ENCODE data around the gene NCOA6. TPM values are rescaled to one million over a fixed set of nuclear protein-coding genes. Genes with fewer than 3 reads are reported as not detected.

Gene NCOA6
- total RNA-seq, result 17.1 TPM
- long read RNA-seq, partial matches to known transcripts, result 5 of 13 reads
- long read RNA-seq, other reads (novel, unspliced or antisense), result 7 of 13 reads

- peak; percentile 85 for ATAC-seq
- DNase-seq, result peak; percentile 93
- intact Hi-C loops (cut with micrococcal nuclease), result no loop called here
Observed at GRCh38 chr20:34825530-34826362, at the start of gene NCOA6. Gene NCOA6, minus strand, starts transcription at chr20:34825651. Its CDS starts 43,296 bp downstream, at chr20:34782355.

GRCh38 chr20:34874094-34874654 lies 48.7 kb upstream of the NCOA6 start:
- ATAC-seq, result peak; percentile 55
- peak; percentile 67 for DNase-seq
- intact Hi-C loops (cut with micrococcal nuclease), result loop anchor here (2.0 kb wide), 1 partner anchor 83 kb away; no protein-coding TSS in a partner anchor

- DNase-seq (no peak), ATAC-seq (no peak)
- intact Hi-C loops (cut with micrococcal nuclease), result loop anchor here (2.0 kb wide), 1 partner anchor 83 kb away; no protein-coding TSS in a partner anchor
Observed at GRCh38 chr20:34873583-34874093, 48.2 kb upstream of the NCOA6 start.

GRCh38 chr20:34872622-34873224 lies 47.3 kb upstream of the NCOA6 start, which contains the start of gene GGT7:
Gene GGT7, minus strand, starts transcription at chr20:34872856. Its CDS starts 41 bp downstream, at chr20:34872815.
- intact Hi-C loops (cut with micrococcal nuclease), result no loop called here
- peak; percentile 91 for DNase-seq

GRCh38 chr20:34871966-34872621 lies 46.6 kb upstream of the NCOA6 start:
- intact Hi-C loops (cut with micrococcal nuclease), result no loop called here
- DNase-seq (no peak), ATAC-seq (no peak)

More at GRCh38 chr20:34872622-34873224, 47.3 kb upstream of the NCOA6 start, which contains the start of gene GGT7:
- peak; percentile 66 for ATAC-seq

GRCh38 chr20:34871320-34871926 lies 46.0 kb upstream of the NCOA6 start:
- ATAC-seq, result no peak
- intact Hi-C loops (cut with micrococcal nuclease), result no loop called here

GRCh38 chr20:34864216-34864615 lies 38.8 kb upstream of the NCOA6 start:
- intact Hi-C loops (cut with micrococcal nuclease), result no loop called here
- DNase-seq (no peak), ATAC-seq (no peak)

More at GRCh38 chr20:34871320-34871926, 46.0 kb upstream of the NCOA6 start:
- no peak for DNase-seq

- intact Hi-C loops (cut with micrococcal nuclease), result no loop called here
Observed at GRCh38 chr20:34863421-34863965, 38.0 kb upstream of the NCOA6 start.

GRCh38 chr20:34862724-34863123 lies 37.3 kb upstream of the NCOA6 start:
- ATAC-seq (no peak), DNase-seq (no peak)
- intact Hi-C loops (cut with micrococcal nuclease), result no loop called here

More at GRCh38 chr20:34863421-34863965, 38.0 kb upstream of the NCOA6 start:
- ATAC-seq (peak; percentile 16), DNase-seq (no peak)

- DNase-seq (no peak), ATAC-seq (no peak)
- intact Hi-C loops (cut with micrococcal nuclease), result no loop called here
Observed at GRCh38 chr20:34861386-34862084, 36.1 kb upstream of the NCOA6 start.

- ATAC-seq, result no peak
- intact Hi-C loops (cut with micrococcal nuclease), result no loop called here
- DNase-seq, result no peak
Observed at GRCh38 chr20:34859826-34860545, 34.5 kb upstream of the NCOA6 start.

- no peak for DNase-seq
- no peak for ATAC-seq
- intact Hi-C loops (cut with micrococcal nuclease), result no loop called here
Observed at GRCh38 chr20:34859367-34859766, 33.9 kb upstream of the NCOA6 start.

GRCh38 chr20:34852298-34852697 lies 26.8 kb upstream of the NCOA6 start:
- intact Hi-C loops (cut with micrococcal nuclease), result no loop called here
- no peak for DNase-seq
- no peak for ATAC-seq

GRCh38 chr20:34850969-34851368 lies 25.5 kb upstream of the NCOA6 start:
- ATAC-seq, result no peak

GRCh38 chr20:34849778-34850177 lies 24.3 kb upstream of the NCOA6 start:
- ATAC-seq (no peak), DNase-seq (no peak)
- intact Hi-C loops (cut with micrococcal nuclease), result no loop called here

More at GRCh38 chr20:34850969-34851368, 25.5 kb upstream of the NCOA6 start:
- DNase-seq, result no peak
- intact Hi-C loops (cut with micrococcal nuclease), result no loop called here

- DNase-seq, result no peak
- ATAC-seq, result no peak
- intact Hi-C loops (cut with micrococcal nuclease), result no loop called here
Observed at GRCh38 chr20:34848597-34848996, 23.1 kb upstream of the NCOA6 start.

GRCh38 chr20:34843421-34843820 lies 18.0 kb upstream of the NCOA6 start:
- intact Hi-C loops (cut with micrococcal nuclease), result no loop called here
- ATAC-seq (no peak), DNase-seq (no peak)

Measured in left ventricle myocardium superior (tissue), 1 donor.